CD4-positive, alpha-beta T cell treated with Interleukin-1 beta for 1 hour (primary cell): ENCODE results near the gene LAMC1.

Experiments
- DNase-seq, 2 donors: peaks; one replicate each; pipeline ENCODE4 v3.0.0-alpha.2; 2020 to 2022

Gene LAMC1

GRCh38 chr1:183023146-183023600 lies at the start of gene LAMC1:
Gene LAMC1, plus strand, starts transcription at chr1:183023420. Its CDS starts 297 bp downstream, at chr1:183023717.
- DNase-seq, result peak in 1 of 2 donors; percentile 46

GRCh38 chr1:182974506-182975191 lies 48.6 kb upstream of the LAMC1 start:
- no peak for DNase-seq

GRCh38 chr1:182977480-182977879 lies 45.7 kb upstream of the LAMC1 start:
- DNase-seq, result no peak

- no peak for DNase-seq
Observed at GRCh38 chr1:182978151-182978853, 44.9 kb upstream of the LAMC1 start.

GRCh38 chr1:182984138-182984537 lies 39.1 kb upstream of the LAMC1 start:
- DNase-seq, result no peak

GRCh38 chr1:182984621-182985020 lies 38.6 kb upstream of the LAMC1 start:
- DNase-seq, result no peak

GRCh38 chr1:182985876-182986275 lies 37.3 kb upstream of the LAMC1 start:
- DNase-seq, result no peak

GRCh38 chr1:182990413-182991144 lies 32.6 kb upstream of the LAMC1 start:
- no peak for DNase-seq

GRCh38 chr1:182993746-182994145 lies 29.5 kb upstream of the LAMC1 start:
- no peak for DNase-seq

GRCh38 chr1:182995894-182996293 lies 27.3 kb upstream of the LAMC1 start:
- DNase-seq, result no peak

GRCh38 chr1:182996816-182997215 lies 26.4 kb upstream of the LAMC1 start:
- no peak for DNase-seq

- no peak for DNase-seq
Observed at GRCh38 chr1:182998482-182998881, 24.7 kb upstream of the LAMC1 start.

- DNase-seq, result no peak
Observed at GRCh38 chr1:183000167-183000962, 22.9 kb upstream of the LAMC1 start.

- DNase-seq, result no peak
Observed at GRCh38 chr1:183002267-183002666, 21.0 kb upstream of the LAMC1 start.

GRCh38 chr1:183002797-183003196 lies 20.4 kb upstream of the LAMC1 start:
- no peak for DNase-seq

GRCh38 chr1:183003203-183003602 lies 20.0 kb upstream of the LAMC1 start:
- DNase-seq, result no peak

- DNase-seq, result no peak
Observed at GRCh38 chr1:183004141-183004540, 19.1 kb upstream of the LAMC1 start.

- no peak for DNase-seq
Observed at GRCh38 chr1:183011859-183012258, 11.4 kb upstream of the LAMC1 start.

GRCh38 chr1:183012301-183012994 lies 10.8 kb upstream of the LAMC1 start:
- no peak for DNase-seq

- no peak for DNase-seq
Observed at GRCh38 chr1:183019139-183019740, 4.0 kb upstream of the LAMC1 start.

GRCh38 chr1:183019860-183020259 lies 3.4 kb upstream of the LAMC1 start:
- DNase-seq, result no peak
